PC-3 (cell line): ENCODE measurements around the gene IFI27L1. TPM values are rescaled to one million over a fixed set of nuclear protein-coding genes. Genes with fewer than 3 reads are reported as not detected.

Source experiments
- ATAC-seq: fragments of 200-7000 bp; cut with Tn5 transposase; 2 replicates; pipeline ENCODE4 v1.9.1; 2020; ENCODE audit warnings: mild to moderate bottlenecking, moderate library complexity
- BruUV-seq: library from RNA; stranded (reverse); fragments of 400-500 nt; replicated peaks from 2 replicates; lab custom pipeline; 2021; lab: Mats Ljungman, UMichigan
- CTCF ChIA-PET: fragments of 300-600 bp; sonication (Branson Sonifier 250); formaldehyde crosslinking; loops from one replicate; lab custom pipeline; 2022; ENCODE audit warnings: antibody characterized with exemption; lab: Charles Lee
- POLR2A ChIA-PET: fragments of 300-600 bp; sonication (Branson Sonifier 250); formaldehyde crosslinking; loops from one replicate; lab custom pipeline; 2022; ENCODE audit warnings: antibody characterized with exemption; ENCODE audit not compliant: unreplicated experiment; lab: Charles Lee
- DNase-seq: peaks from one replicate; pipeline ENCODE4 v3.0.0-alpha.2; 2015
- H2AFZ ChIP-seq: fragments of 300-600 bp; sonication (generic); 2 replicates; pipeline ENCODE4 v1.6.0; 2016; ENCODE audit warnings: antibody characterized with exemption, low read length
- H3F3A ChIP-seq: fragments of 300-600 bp; sonication (generic); one replicate; pipeline ENCODE4 v1.6.0; 2017; ENCODE audit warnings: antibody characterized with exemption, low read length, control low read depth, mild to moderate bottlenecking; ENCODE audit not compliant: unreplicated experiment
- H3K27ac ChIP-seq: fragments of 300-600 bp; sonication (generic); 2 replicates; pipeline ENCODE4 v1.5.1; 2016; ENCODE audit warnings: mild to moderate bottlenecking, low read length
- H3K27me3 ChIP-seq: fragments of 300-600 bp; sonication (generic); 2 replicates; pipeline ENCODE4 v1.6.1; 2016; ENCODE audit warnings: low read length, mixed read lengths
- H3K36me3 ChIP-seq: fragments of 300-600 bp; sonication (generic); 2 replicates; pipeline ENCODE4 v1.6.1; 2016; ENCODE audit warnings: low read depth, mixed run types, low read length, mixed read lengths
- H3K4me1 ChIP-seq: fragments of 300-600 bp; sonication (generic); 2 replicates; pipeline ENCODE4 v1.5.1; 2016; ENCODE audit warnings: low read length; ENCODE audit not compliant: insufficient read depth
- H3K4me2 ChIP-seq: fragments of 300-600 bp; sonication (generic); 2 replicates; pipeline ENCODE4 v1.6.0; 2016; ENCODE audit warnings: low read length
- H3K4me3 ChIP-seq: fragments of 300-600 bp; sonication (generic); 2 replicates; pipeline ENCODE4 v1.5.1; 2016; ENCODE audit warnings: mild to moderate bottlenecking, low read length, mixed read lengths
- H3K79me2 ChIP-seq: fragments of 300-600 bp; sonication (generic); 2 replicates; pipeline ENCODE4 v1.6.1; 2017; ENCODE audit warnings: low read length, mixed read lengths
- H3K9ac ChIP-seq: fragments of 300-600 bp; sonication (generic); 2 replicates; pipeline ENCODE4 v1.6.0; 2016; ENCODE audit warnings: mild to moderate bottlenecking, low read length
- H3K9me2 ChIP-seq: fragments of 300-600 bp; sonication (generic); replicated peaks from 2 replicates; pipeline ENCODE4 v1.6.1; 2016; ENCODE audit warnings: mixed run types, low read length, mixed read lengths
- H3K9me3 ChIP-seq: fragments of 300-600 bp; sonication (generic); 2 replicates; pipeline ENCODE4 v1.6.1; 2016; ENCODE audit warnings: low read length, mixed read lengths
- H4K20me1 ChIP-seq: fragments of 300-600 bp; sonication (generic); 2 replicates; pipeline ENCODE4 v1.6.1; 2016; ENCODE audit warnings: low read length, mixed read lengths
- CTCF ChIP-seq: fragments of 300-600 bp; sonication (generic); conservative IDR thresholded peaks from 2 replicates; pipeline ENCODE4 v1.5.1; 2017; ENCODE audit warnings: antibody characterized with exemption, low read depth, mild to moderate bottlenecking, low read length
- EZH2 ChIP-seq: fragments of 300-600 bp; sonication (generic); IDR thresholded peaks from one replicate; pipeline ENCODE4 v1.6.1; 2017; ENCODE audit warnings: antibody characterized with exemption, mild to moderate bottlenecking, low read length; ENCODE audit not compliant: unreplicated experiment
- EZH2phosphoT487 ChIP-seq: fragments of 300-600 bp; sonication (generic); IDR thresholded peaks from 2 replicates; pipeline ENCODE4 v1.6.1; 2018; ENCODE audit warnings: mild to moderate bottlenecking, antibody characterized with exemption, low read length, borderline replicate concordance
- intact Hi-C: fragments of 100-400 bp; cut with micrococcal nuclease; formaldehyde crosslinking; loops from 2 replicates; pipeline ENCODE4 v1.9.0; 2023
- total RNA-seq: library from RNA; depleted of rRNA; stranded (reverse); fragments of >200 nt; gene quantifications from 2 replicates; pipeline ENCODE4 v1.2.3, GENCODE V29; 2014

Gene IFI27L1
- total RNA-seq, 1 experiment from 2014 or later = 16.9 TPM

GRCh38 chr14:94043756-94044475, 37.2 kb upstream of the IFI27L1 start:
- no peaks in the 10 kb centered on the region for H3K27me3 ChIP-seq
- no peaks in the 10 kb centered on the region for H3K9me2 ChIP-seq
- DNase-seq = no peak
- ChIA-PET POLR2A (no interaction called here), CTCF (no interaction called here)
- no peaks in the 10 kb centered on the region for H3K4me1 ChIP-seq
- TF ChIP-seq EZH2 (no peak), CTCF (no peak), EZH2phosphoT487 (no peak)
- no peaks in the 10 kb centered on the region for H3F3A ChIP-seq
- no peak overlapping the region for H3K27ac ChIP-seq
- no peak overlapping the region for H3K4me3 ChIP-seq
- intact Hi-C loops = no loop called here
- H3K36me3 ChIP-seq = peaks cover 38% of the 10 kb centered on the region; the same call in 1 of the 2 replicates
- no peaks in the 10 kb centered on the region for H4K20me1 ChIP-seq
- no peaks in the 10 kb centered on the region for H3K9me3 ChIP-seq
- no peak overlapping the region for H2AFZ ChIP-seq
- H3K9ac ChIP-seq = no peak overlapping the region
- H3K79me2 ChIP-seq = no peaks in the 10 kb centered on the region
- H3K4me2 ChIP-seq = no peak overlapping the region
- ATAC-seq = peak; percentile 11; the same call in 1 of the 2 replicates
- BruUV-seq = no TSS peak

GRCh38 chr14:94044476-94045091, 36.5 kb upstream of the IFI27L1 start:
- Histone ChIP-seq H3K27ac (no peak overlapping the region), H3K4me3 (no peak overlapping the region), H3K79me2 (no peaks in the 10 kb centered on the region), H3K9me2 (no peaks in the 10 kb centered on the region), H3K36me3 (peaks cover 42% of the 10 kb centered on the region; the same call in 1 of the 2 replicates), H3F3A (no peaks in the 10 kb centered on the region), H3K9ac (no peak overlapping the region), H3K4me1 (no peaks in the 10 kb centered on the region), H4K20me1 (no peaks in the 10 kb centered on the region), H2AFZ (no peak overlapping the region), H3K27me3 (no peaks in the 10 kb centered on the region), H3K4me2 (no peak overlapping the region), H3K9me3 (no peaks in the 10 kb centered on the region)
- no TSS peak for BruUV-seq
- ATAC-seq = no peak
- no peak for TF ChIP-seq EZH2
- TF ChIP-seq EZH2phosphoT487 = no peak
- no peak for TF ChIP-seq CTCF
- ChIA-PET POLR2A (no interaction called here), CTCF (no interaction called here)
- intact Hi-C loops = no loop called here
- DNase-seq = no peak

GRCh38 chr14:94045101-94045500, 36.0 kb upstream of the IFI27L1 start:
- Histone ChIP-seq H3K9me2 (no peaks in the 10 kb centered on the region), H3F3A (no peaks in the 10 kb centered on the region), H3K27ac (no peak overlapping the region), H3K27me3 (no peaks in the 10 kb centered on the region), H3K4me2 (no peak overlapping the region), H3K4me1 (no peaks in the 10 kb centered on the region), H3K79me2 (no peaks in the 10 kb centered on the region), H4K20me1 (no peaks in the 10 kb centered on the region), H3K9me3 (no peaks in the 10 kb centered on the region), H3K36me3 (peaks cover 47% of the 10 kb centered on the region; the same call in 1 of the 2 replicates), H2AFZ (no peak overlapping the region), H3K9ac (no peak overlapping the region), H3K4me3 (no peak overlapping the region)
- ATAC-seq = no peak
- ChIA-PET CTCF (no interaction called here), POLR2A (no interaction called here)
- TF ChIP-seq EZH2phosphoT487 (no peak), CTCF (no peak), EZH2 (no peak)
- intact Hi-C loops = no loop called here
- BruUV-seq = no TSS peak
- DNase-seq = no peak
